Effector memory CD8-positive, alpha-beta T cell (primary cell): ENCODE measurements around the gene NTNG2.
A peak's percentile ranks its signal among the peaks of the same experiment; 100 is the strongest.
"Not testable (repeated sequence)": the region's sequence is repeated elsewhere in the genome, so short reads cannot be mapped to it uniquely, and the experiment has no call there.

Source experiments
- ATAC-seq: fragments of 150-1000 bp; cut with Tn5 transposase; replicated peaks from 2 replicates; pipeline ENCODE4 v1.10.0; 2021; ENCODE audit warnings: mild to moderate bottlenecking, moderate library complexity
- DNase-seq, 3 experiments: peaks; one replicate each; pipeline ENCODE4 v3.0.0; 2021
- H3K27ac Mint-ChIP-seq, 2 donors: one replicate each; pipeline ENCODE4 v1.8.0; 2022; ENCODE audit warnings: mild to moderate bottlenecking in 2 of 2, mixed read lengths in 2 of 2, moderate library complexity in 2 of 2
- H3K27me3 Mint-ChIP-seq, 2 donors: one replicate each; pipeline ENCODE4 v1.8.0; 2022; ENCODE audit warnings: mixed read lengths in 2 of 2
- H3K36me3 Mint-ChIP-seq: one replicate; pipeline ENCODE4 v1.8.0; 2022; ENCODE audit warnings: mild to moderate bottlenecking, moderate library complexity, mixed read lengths; ENCODE audit not compliant: insufficient read depth
- H3K4me1 Mint-ChIP-seq, 2 donors: one replicate each; pipeline ENCODE4 v1.8.0; 2022; ENCODE audit warnings: low read depth in 2 of 2, mixed read lengths in 2 of 2
- H3K4me3 Mint-ChIP-seq, 2 donors: one replicate each; pipeline ENCODE4 v1.8.0; 2022; ENCODE audit warnings: mild to moderate bottlenecking in 2 of 2, mixed read lengths in 2 of 2, moderate library complexity in 2 of 2
- H3K9me3 Mint-ChIP-seq, 2 donors: one replicate each; pipeline ENCODE4 v1.8.0; 2022; ENCODE audit warnings: mixed read lengths in 2 of 2
- total RNA-seq, 9 experiments: gene quantifications; one replicate each; lab custom pipeline; 2026; lab: John Stamatoyannopoulos, UW

The NTNG2 gene, protein sequence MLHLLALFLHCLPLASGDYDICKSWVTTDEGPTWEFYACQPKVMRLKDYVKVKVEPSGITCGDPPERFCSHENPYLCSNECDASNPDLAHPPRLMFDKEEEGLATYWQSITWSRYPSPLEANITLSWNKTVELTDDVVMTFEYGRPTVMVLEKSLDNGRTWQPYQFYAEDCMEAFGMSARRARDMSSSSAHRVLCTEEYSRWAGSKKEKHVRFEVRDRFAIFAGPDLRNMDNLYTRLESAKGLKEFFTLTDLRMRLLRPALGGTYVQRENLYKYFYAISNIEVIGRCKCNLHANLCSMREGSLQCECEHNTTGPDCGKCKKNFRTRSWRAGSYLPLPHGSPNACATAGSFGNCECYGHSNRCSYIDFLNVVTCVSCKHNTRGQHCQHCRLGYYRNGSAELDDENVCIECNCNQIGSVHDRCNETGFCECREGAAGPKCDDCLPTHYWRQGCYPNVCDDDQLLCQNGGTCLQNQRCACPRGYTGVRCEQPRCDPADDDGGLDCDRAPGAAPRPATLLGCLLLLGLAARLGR
- 1.8 to 12.9 (median 4.0) reads per million in 9 experiments for total RNA-seq

DNA sequence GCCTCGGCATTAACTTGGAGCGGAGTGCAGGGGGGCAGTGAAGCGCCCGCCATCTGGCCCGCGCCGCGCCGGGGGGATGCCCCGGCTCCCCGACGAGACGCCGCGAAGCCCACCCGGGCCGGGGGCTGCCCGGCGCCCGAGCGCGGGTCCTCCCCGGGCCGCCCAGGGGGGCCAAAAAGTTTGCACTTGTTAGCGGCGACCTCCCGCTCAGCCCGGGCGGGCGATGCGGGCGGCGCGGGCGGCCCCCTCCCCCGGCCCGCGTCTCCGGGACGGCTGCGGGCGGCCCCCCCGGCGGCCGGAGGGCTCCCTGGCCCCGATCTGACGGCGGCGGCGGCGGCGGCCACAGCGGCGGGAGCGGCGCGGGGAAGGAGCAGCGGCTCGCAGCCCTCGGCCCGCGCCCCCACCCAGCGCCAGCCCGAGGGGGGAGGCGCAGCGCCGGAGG, at the start of gene NTNG2:
Gene NTNG2, plus strand, starts transcription at position 316 of the 442 bp plus-strand sequence. CDS start 4,774 bp downstream, outside the sequence.
- Mint-ChIP-seq H3K27me3 (peaks cover 22 to 33% of the 10 kb centered on the region in 2 donors), H3K9me3 (no peaks in the 10 kb centered on the region), H3K4me1 (peaks cover 8 to 12% of the 10 kb centered on the region in 2 donors), H3K27ac (peak within 1 kb of the TSS; percentile 82 to 89), H3K4me3 (peak within 1 kb of the TSS; percentile 86 to 98), H3K36me3 (peaks cover 9% of the 10 kb centered on the region)
- ATAC-seq (peak; percentile 18), DNase-seq (no peak)

DNA sequence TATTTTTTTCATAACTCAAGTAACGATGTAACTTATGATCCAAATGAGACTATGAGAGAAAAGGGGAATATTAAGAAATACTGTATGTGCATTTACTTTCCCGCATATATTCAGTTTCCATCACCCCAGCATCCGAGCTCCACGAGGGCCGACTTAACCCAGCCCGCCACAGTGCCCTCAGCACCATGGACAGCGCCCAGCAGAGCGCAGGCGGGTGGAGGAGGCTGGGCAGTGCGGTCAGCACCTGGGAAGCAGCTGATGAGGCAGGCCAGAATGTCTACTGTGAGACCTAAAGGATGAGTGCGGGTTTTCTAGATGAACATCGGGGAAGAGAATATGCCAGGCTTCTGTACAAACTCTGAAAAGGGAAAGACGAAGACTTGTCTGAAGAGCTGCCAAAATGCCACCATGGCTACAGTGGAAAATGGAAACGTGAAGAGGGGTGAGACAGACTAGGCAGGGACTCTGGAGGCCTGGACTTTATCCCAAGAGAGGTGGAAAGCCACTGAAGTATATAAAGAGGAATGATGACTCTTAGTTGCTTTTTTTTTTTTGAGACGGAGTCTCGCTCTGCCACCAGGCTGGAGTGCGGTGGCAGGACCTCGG, 47.7 kb upstream of the NTNG2 start:
- DNase-seq (peak in 2 of 3 experiments; percentile 19 to 21), ATAC-seq (peak; percentile 40)
- Mint-ChIP-seq H3K27ac (no peak overlapping the region), H3K27me3 (peaks cover 71 to 80% of the 10 kb centered on the region in 2 donors), H3K4me3 (no peak overlapping the region), H3K36me3 (peaks cover 3% of the 10 kb centered on the region), H3K4me1 (no peaks in the 10 kb centered on the region), H3K9me3 (peaks cover 0 to 7% of the 10 kb centered on the region in 2 donors)

DNA sequence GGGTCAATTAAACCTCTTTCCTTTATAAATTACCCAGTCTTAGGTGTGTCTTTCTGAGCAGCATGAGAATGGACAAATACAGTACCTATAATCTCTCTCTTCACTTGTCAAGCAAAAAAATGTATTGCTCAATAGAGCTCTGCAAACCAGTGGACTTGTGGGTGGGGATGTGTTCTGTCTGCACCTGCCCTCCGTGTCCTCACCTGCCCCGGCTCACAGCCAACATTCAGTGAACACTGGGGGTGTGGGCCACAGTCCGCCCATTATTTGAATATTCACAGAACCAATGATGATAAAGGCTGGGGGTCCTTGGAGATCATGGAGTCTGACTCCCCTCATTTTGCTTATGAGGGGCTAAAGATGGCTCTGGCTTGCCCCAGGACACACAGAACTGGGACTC, 45.3 kb upstream of the NTNG2 start:
- peaks cover 66 to 74% of the 10 kb centered on the region in 2 donors for H3K27me3 Mint-ChIP-seq
- no peak overlapping the region for H3K4me3 Mint-ChIP-seq
- no peak for DNase-seq
- no peak overlapping the region for H3K27ac Mint-ChIP-seq
- no peak for ATAC-seq
- H3K36me3 Mint-ChIP-seq, result peaks cover 3% of the 10 kb centered on the region
- H3K4me1 Mint-ChIP-seq, result no peaks in the 10 kb centered on the region
- H3K9me3 Mint-ChIP-seq, result peaks cover 0 to 7% of the 10 kb centered on the region in 2 donors

DNA sequence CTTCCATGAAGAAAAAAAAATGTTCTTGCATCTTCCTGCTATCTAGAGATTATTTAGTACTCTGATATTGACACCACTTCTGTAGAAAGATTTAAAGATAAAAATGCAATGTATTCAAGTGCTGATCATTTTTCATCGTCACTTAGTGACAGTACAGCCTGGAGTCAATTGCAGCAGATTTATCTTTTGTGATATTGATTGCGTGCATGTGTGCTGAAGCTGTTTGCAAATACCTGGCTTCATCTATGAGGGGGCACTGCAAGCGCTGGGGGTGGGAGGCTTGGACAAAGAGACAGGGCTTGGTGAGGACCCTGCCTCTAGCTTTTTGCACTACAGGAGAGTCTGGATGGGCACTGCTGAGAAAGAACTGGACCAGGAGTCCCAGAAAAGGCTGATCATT, 44.2 kb upstream of the NTNG2 start:
- peaks cover 57 to 68% of the 10 kb centered on the region in 2 donors for H3K27me3 Mint-ChIP-seq
- no peak overlapping the region for H3K27ac Mint-ChIP-seq
- peaks cover 0 to 7% of the 10 kb centered on the region in 2 donors for H3K9me3 Mint-ChIP-seq
- no peak for ATAC-seq
- H3K4me3 Mint-ChIP-seq, result no peak overlapping the region
- no peak for DNase-seq
- no peaks in the 10 kb centered on the region for H3K4me1 Mint-ChIP-seq
- H3K36me3 Mint-ChIP-seq, result peaks cover 3% of the 10 kb centered on the region

DNA sequence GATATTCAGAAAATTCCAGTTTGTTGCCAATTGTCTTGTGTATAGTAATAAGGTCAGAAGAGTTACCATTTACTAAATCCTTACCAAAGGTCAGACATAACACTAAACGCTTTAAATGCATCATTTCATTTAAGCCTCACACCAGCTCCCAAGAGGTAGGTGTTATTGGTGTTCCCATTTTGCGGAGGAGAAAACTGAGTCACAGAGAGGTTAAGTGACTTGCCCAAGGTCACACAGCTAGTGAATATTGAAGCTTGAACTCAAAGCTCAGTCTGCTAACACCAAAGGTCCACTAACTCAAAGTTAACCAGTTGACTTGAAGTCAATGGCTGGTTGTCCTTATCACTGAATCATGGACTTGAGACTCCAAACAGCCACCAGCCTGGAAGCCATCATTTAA, 40.8 kb upstream of the NTNG2 start:
- Mint-ChIP-seq H3K36me3 (no peaks in the 10 kb centered on the region), H3K4me1 (peaks cover 3 to 4% of the 10 kb centered on the region in 2 donors), H3K27ac (no peak overlapping the region), H3K4me3 (no peak overlapping the region), H3K27me3 (peaks cover 59% of the 10 kb centered on the region in 2 donors), H3K9me3 (no peaks in the 10 kb centered on the region)
- no peak for ATAC-seq
- no peak for DNase-seq

DNA sequence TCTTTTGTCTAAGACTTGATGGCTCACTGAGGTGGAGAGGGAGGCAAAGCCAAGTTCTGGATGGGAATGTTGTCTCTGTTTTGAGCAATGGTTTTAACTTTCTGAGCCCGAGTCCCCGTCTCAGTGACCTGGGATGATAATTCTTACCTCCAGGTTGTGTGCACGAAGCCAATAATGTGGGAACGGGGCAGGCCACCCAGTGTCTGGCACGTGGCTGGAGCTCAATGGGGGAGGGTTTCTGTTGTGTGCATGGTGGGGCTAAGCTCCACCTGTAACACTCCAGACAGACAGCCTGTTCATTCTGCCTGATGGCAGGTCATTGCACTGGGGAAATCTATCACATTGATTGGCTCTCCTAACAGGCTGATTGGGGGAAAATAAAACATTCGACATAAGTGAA, 37.1 kb upstream of the NTNG2 start:
- Mint-ChIP-seq H3K4me3 (no peak overlapping the region), H3K27me3 (peaks cover 60 to 70% of the 10 kb centered on the region in 2 donors), H3K27ac (no peak overlapping the region), H3K9me3 (no peaks in the 10 kb centered on the region), H3K4me1 (peaks cover 8 to 14% of the 10 kb centered on the region in 2 donors), H3K36me3 (no peaks in the 10 kb centered on the region)
- no peak for ATAC-seq
- no peak for DNase-seq

DNA sequence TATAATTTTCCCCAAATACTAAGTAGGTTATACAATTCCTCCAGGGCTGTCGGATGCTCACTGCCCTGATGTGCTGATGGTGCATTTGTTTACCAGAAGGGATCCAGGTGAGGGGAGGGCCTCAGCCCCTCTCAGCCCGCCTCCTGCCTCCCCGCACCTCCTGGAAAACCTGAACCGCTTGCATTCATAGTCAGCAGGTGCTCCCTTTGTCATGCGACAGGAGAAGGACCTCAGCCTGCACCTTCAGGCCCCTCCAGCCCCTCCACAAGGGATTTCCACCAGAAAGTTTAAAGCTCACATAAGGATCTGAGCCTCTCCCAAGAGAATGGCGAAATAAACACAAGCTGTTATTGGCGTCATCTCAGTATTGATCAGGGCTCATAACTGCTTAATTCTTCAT, 36.5 kb upstream of the NTNG2 start:
- no peak for ATAC-seq

DNA sequence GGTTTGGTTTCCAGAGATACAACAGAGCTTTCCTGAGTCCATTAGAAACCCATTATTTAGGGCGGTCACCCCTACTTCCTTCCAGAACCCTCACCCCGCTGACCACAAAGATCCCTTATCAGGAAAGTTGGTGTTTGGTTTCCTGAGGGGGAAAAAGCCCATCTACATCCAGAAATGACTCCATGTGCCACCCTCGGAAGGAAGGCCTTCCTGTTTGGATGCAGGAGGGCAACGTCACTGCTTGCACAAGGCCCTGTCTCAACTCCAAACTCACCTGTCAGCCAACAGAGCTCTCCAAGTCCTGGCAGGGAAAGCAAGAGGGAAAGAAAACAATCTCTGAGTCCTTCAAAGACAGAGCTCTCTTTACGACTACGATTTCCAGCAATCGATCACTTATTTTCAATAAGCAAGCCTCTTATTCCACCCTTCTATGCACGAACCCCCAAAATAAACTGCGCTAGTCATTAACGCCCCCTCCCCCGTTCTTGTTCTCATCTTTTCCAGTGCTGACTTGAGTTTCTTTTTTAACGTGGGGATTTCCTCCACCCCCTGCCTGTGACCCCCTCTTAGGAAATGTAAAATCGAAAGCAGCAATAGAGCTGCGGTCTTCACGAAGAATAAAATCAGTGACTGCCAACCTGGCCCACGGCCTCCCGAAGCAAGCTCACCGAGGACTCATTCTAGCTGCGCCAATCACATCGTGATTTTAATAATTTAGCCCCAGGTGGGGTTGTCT, 35.7 kb upstream of the NTNG2 start:
- Mint-ChIP-seq H3K9me3 (no peaks in the 10 kb centered on the region), H3K27me3 (peaks cover 63 to 74% of the 10 kb centered on the region in 2 donors), H3K27ac (peak overlapping the region; percentile 16 to 29), H3K4me1 (peaks cover 8 to 14% of the 10 kb centered on the region in 2 donors), H3K4me3 (peak overlapping the region; percentile 69 to 71), H3K36me3 (no peaks in the 10 kb centered on the region)
- ATAC-seq, result peak; percentile 54
- DNase-seq, result no peak

More for the DNA sequence above, 36.5 kb upstream of the NTNG2 start:
- no peak for DNase-seq
- Mint-ChIP-seq H3K27ac (no peak overlapping the region), H3K36me3 (no peaks in the 10 kb centered on the region), H3K4me1 (peaks cover 8 to 14% of the 10 kb centered on the region in 2 donors), H3K27me3 (peaks cover 63 to 74% of the 10 kb centered on the region in 2 donors), H3K9me3 (no peaks in the 10 kb centered on the region), H3K4me3 (no peak overlapping the region)

DNA sequence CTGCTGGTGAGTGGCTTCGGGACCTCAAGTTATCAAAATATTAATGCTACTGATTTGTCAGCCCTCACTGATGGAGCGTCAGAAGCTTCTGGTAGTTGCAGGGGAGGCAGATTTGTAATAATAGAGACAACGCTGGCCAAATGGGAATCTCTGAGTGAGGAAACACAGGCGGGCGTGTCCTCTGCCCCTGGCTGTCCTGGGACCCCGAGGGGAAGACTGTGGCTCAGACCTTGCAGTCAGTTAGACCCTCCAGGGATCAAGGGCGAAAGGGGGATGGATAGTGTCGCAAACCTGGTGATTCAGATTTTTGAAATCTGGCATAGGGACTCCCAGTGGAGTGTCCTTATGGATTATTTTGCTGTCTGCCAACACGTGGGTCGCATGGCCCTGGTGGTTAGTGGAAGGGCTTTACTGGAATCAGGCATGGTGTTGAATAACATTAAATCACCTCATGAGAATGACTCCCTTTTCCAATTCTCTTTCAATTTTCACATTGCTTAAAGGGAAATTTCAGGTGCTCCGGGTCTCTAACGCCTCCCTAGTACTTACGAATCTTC, 35.1 kb upstream of the NTNG2 start:
- ATAC-seq (no peak), DNase-seq (no peak)
- H3K27ac Mint-ChIP-seq, result peak overlapping the region in 1 of 2 donors; percentile 29
- H3K27me3 Mint-ChIP-seq, result peaks cover 63 to 74% of the 10 kb centered on the region in 2 donors
- H3K36me3 Mint-ChIP-seq, result no peaks in the 10 kb centered on the region
- peak overlapping the region; percentile 69 to 71 for H3K4me3 Mint-ChIP-seq
- H3K9me3 Mint-ChIP-seq, result no peaks in the 10 kb centered on the region
- peaks cover 8 to 14% of the 10 kb centered on the region in 2 donors for H3K4me1 Mint-ChIP-seq

DNA sequence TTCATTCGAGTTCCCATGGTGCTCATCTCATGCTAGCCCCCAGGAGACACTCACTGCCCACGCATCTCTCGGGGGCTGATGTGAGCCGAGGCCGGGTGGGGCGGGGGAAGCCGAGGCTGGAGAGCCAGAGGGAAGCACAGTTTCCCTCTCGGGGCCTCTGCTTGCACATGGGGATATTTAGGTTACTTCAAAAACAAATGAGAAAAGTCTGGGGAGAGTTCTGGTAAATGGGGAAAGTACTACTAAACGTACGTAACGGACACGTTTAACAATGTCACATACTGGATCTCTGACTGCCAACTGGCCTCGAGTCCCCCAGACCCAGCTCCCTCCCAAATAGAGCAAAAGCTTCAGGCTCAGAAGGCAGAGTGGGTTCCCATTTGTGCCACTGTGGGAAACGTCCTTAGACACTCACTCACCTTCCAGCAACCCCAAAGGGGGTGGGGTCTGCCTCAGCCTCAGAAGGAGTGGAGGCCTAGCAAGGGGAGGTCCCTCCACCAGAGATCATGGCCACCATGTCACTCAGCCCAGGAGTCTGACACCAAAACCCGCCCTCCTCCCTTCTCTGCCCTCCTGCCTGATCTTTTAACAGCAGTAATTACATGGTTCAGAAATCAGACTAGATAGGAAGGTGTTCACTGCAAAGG, 33.8 kb upstream of the NTNG2 start:
- H3K9me3 Mint-ChIP-seq, result no peaks in the 10 kb centered on the region
- H3K36me3 Mint-ChIP-seq, result no peaks in the 10 kb centered on the region
- no peak overlapping the region for H3K4me3 Mint-ChIP-seq
- ATAC-seq (no peak), DNase-seq (no peak)
- H3K27me3 Mint-ChIP-seq, result peaks cover 76 to 83% of the 10 kb centered on the region in 2 donors
- no peak overlapping the region for H3K27ac Mint-ChIP-seq
- peaks cover 8 to 14% of the 10 kb centered on the region in 2 donors for H3K4me1 Mint-ChIP-seq

DNA sequence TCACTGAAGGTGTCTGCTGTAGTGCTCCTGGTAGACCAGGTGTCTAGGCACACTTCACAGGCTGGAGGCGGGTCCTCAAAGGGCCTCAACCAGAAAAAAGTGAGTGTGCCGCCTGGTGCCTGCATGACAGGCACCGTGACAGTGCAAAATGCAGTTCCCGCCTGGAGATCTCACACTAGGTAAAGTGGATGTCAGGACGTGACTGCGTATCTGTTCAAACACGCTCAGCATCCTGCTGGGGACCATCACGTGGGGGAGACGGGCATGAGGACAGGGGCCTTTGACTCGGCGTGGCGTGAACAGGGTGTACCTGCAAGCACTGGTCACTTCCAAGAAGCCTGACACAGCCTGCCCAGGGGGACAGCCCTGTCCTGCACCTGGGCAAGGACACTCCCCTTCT, 32.3 kb upstream of the NTNG2 start:
- no peaks in the 10 kb centered on the region for H3K9me3 Mint-ChIP-seq
- H3K4me3 Mint-ChIP-seq, result no peak overlapping the region
- H3K27me3 Mint-ChIP-seq, result peaks cover 73 to 93% of the 10 kb centered on the region in 2 donors
- ATAC-seq (no peak), DNase-seq (no peak)
- H3K4me1 Mint-ChIP-seq, result peaks cover 8 to 14% of the 10 kb centered on the region in 2 donors
- no peaks in the 10 kb centered on the region for H3K36me3 Mint-ChIP-seq
- H3K27ac Mint-ChIP-seq, result no peak overlapping the region

DNA sequence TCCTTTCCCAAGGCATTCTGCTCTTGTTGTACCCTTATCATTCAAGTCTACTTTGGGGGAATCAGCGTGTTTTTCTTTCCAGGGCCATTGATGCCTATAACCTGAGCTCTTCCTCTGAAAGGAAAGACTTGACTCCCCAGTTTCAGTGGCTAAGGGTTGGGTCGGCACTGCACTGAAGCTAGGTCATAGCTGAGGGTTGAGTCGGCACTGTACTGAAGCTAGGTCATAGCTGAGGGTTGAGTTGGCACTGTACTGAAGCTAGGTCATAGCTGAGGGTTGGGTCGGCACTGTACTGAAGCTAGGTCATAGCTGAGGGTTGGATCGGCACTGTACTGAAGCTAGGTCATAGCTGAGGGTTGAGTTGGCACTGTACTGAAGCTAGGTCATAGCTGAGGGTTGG, 27.8 kb upstream of the NTNG2 start:
- H3K4me3 Mint-ChIP-seq, H3K4me1 Mint-ChIP-seq, DNase-seq, H3K36me3 Mint-ChIP-seq, H3K9me3 Mint-ChIP-seq, H3K27ac Mint-ChIP-seq, ATAC-seq: not testable (repeated sequence)
- peaks cover 65 to 96% of the 10 kb centered on the region in 2 donors for H3K27me3 Mint-ChIP-seq
